Thymus (tissue), 14 donors: ENCODE measurements around the gene ECSIT. TPM values are rescaled to one million over a fixed set of nuclear protein-coding genes. Genes with fewer than 3 reads are reported as not detected.
A peak's percentile ranks its signal among the peaks of the same experiment; 100 is the strongest.
"Not testable (repeated sequence)": the region's sequence is repeated elsewhere in the genome, so short reads cannot be mapped to it uniquely, and the experiment has no call there.

Experiments used
- DNase-seq, 9 donors: peaks; one replicate each; pipeline ENCODE4 v3.0.0-alpha.2; 2013; ENCODE audit warnings: low spot score in 9 of 9, low read depth in 6 of 9, missing footprints in 1 of 9
- H3K27ac ChIP-seq, 2 donors: one replicate each; pipeline ENCODE4 v1.5.1; 2013; ENCODE audit warnings: control low read depth in 1 of 2, low read depth in 1 of 2, low read length in 1 of 2, mild to moderate bottlenecking in 1 of 2, moderate library complexity in 1 of 2
- H3K27me3 ChIP-seq, 2 donors: one replicate each; pipeline ENCODE4 v1.5.1; 2013; ENCODE audit warnings: low read length in 1 of 2; ENCODE audit not compliant: control insufficient read depth in 2 of 2, insufficient read depth in 1 of 2
- H3K36me3 ChIP-seq, 2 donors: one replicate each; pipeline ENCODE4 v1.5.1; 2013; ENCODE audit warnings: low read length in 1 of 2, mild to moderate bottlenecking in 1 of 2, moderate library complexity in 1 of 2; ENCODE audit not compliant: control insufficient read depth in 2 of 2, insufficient read depth in 2 of 2
- H3K4me1 ChIP-seq, 2 donors: one replicate each; pipeline ENCODE4 v1.5.1; 2013; ENCODE audit warnings: low read length in 2 of 2; ENCODE audit not compliant: control insufficient read depth in 2 of 2, insufficient read depth in 2 of 2
- H3K4me3 ChIP-seq, 2 donors: one replicate each; pipeline ENCODE4 v1.5.1; 2013; ENCODE audit warnings: low read length in 2 of 2, control low read depth in 1 of 2, mild to moderate bottlenecking in 1 of 2
- H3K9me3 ChIP-seq, 2 donors: one replicate each; pipeline ENCODE4 v1.5.1; 2013; ENCODE audit warnings: low read length in 1 of 2, mild to moderate bottlenecking in 1 of 2; ENCODE audit not compliant: control insufficient read depth in 2 of 2, insufficient read depth in 1 of 2
- WGBS: extraction: QIAGEN DNeasy Blood & Tissue Kit; methylation state at CpG from one replicate; pipeline ENCODE4 v1.1.7; 2013; 5-methylcytosine and 5-hydroxymethylcytosine counted together
- long read RNA-seq, 10 donors: transcript quantifications; one replicate each; lab custom pipeline, GENCODE V29; 2026
- polyA plus RNA-seq: library from polyadenylated mRNA; stranded (reverse); fragments of 200-250 nt; gene quantifications from one replicate; pipeline ENCODE4 v1.2.3, GENCODE V29; 2013
- total RNA-seq: library from RNA; stranded (reverse); fragments of 120-200 nt; gene quantifications from one replicate; pipeline ENCODE4 v1.2.4, GENCODE V29; 2013
- donor health status: healthy.

The ECSIT gene, protein sequence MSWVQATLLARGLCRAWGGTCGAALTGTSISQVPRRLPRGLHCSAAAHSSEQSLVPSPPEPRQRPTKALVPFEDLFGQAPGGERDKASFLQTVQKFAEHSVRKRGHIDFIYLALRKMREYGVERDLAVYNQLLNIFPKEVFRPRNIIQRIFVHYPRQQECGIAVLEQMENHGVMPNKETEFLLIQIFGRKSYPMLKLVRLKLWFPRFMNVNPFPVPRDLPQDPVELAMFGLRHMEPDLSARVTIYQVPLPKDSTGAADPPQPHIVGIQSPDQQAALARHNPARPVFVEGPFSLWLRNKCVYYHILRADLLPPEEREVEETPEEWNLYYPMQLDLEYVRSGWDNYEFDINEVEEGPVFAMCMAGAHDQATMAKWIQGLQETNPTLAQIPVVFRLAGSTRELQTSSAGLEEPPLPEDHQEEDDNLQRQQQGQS
- 26.3 TPM for total RNA-seq
- polyA plus RNA-seq, result 31.0 TPM
- long read RNA-seq, donor 1, result 0 reads
- long read RNA-seq, donor 2, transcript ECSIT-202 (8 exons, 1,700 nt), result major isoform, 6 of 7 reads
- long read RNA-seq, donor 2, partial matches to known transcripts, result 0 of 7 reads
- long read RNA-seq, donor 2, other reads (novel, unspliced or antisense), result 0 of 7 reads
- long read RNA-seq, donor 3, transcript ECSIT-205 (2 exons, 607 nt), result major isoform, 5 of 8 reads
- long read RNA-seq, donor 3, partial matches to known transcripts, result 0 of 8 reads
- long read RNA-seq, donor 3, other reads (novel, unspliced or antisense), result 0 of 8 reads
- long read RNA-seq, donor 4, partial matches to known transcripts, result 0 of 6 reads
- long read RNA-seq, donor 4, other reads (novel, unspliced or antisense), result 0 of 6 reads
- long read RNA-seq, donor 5, transcript ECSIT-202 (8 exons, 1,700 nt), result major isoform, 13 of 16 reads
- long read RNA-seq, donor 5, partial matches to known transcripts, result 0 of 16 reads
- long read RNA-seq, donor 5, other reads (novel, unspliced or antisense), result 0 of 16 reads
- long read RNA-seq, donor 6, partial matches to known transcripts, result 0 of 5 reads
- long read RNA-seq, donor 6, other reads (novel, unspliced or antisense), result 0 of 5 reads
- long read RNA-seq, donor 7, partial matches to known transcripts, result 0 of 1 reads
- long read RNA-seq, donor 7, other reads (novel, unspliced or antisense), result 0 of 1 reads
- long read RNA-seq, donor 8, partial matches to known transcripts, result 0 of 5 reads
- long read RNA-seq, donor 8, other reads (novel, unspliced or antisense), result 0 of 5 reads
- long read RNA-seq, donor 9, partial matches to known transcripts, result 0 of 3 reads
- long read RNA-seq, donor 9, other reads (novel, unspliced or antisense), result 0 of 3 reads
- long read RNA-seq, donor 10, partial matches to known transcripts, result 0 of 6 reads
- long read RNA-seq, donor 10, other reads (novel, unspliced or antisense), result 0 of 6 reads

GRCh38 chr19:11528551-11529341 lies at the start of gene ECSIT:
Gene ECSIT, minus strand, starts transcription at chr19:11529134. Its CDS starts 9,964 bp downstream, at chr19:11519170.
- Histone ChIP-seq H3K27me3 (no peaks in the 10 kb centered on the region), H3K4me3 (peak within 1 kb of the TSS; percentile 57 to 66), H3K36me3 (no peaks in the 10 kb centered on the region), H3K9me3 (no peaks in the 10 kb centered on the region), H3K27ac (peak within 1 kb of the TSS; percentile 76 to 77), H3K4me1 (peaks cover 12 to 14% of the 10 kb centered on the region in 2 donors)
- under 1% methylated on average over 47 of the region's 47 CpGs for WGBS
- peak; percentile 75 to 95 (median 85) for DNase-seq

GRCh38 chr19:11577451-11578257 lies 48.7 kb upstream of the ECSIT start, which contains the start of gene ACP5:
Gene ACP5, minus strand, starts transcription at chr19:11577645. Its CDS starts 328 bp downstream, at chr19:11577317.
- no peaks in the 10 kb centered on the region for H3K9me3 ChIP-seq
- H3K27me3 ChIP-seq, result peaks cover 0 to 7% of the 10 kb centered on the region in 2 donors
- 89% methylated on average over 18 of the region's 18 CpGs for WGBS
- peaks cover 13 to 40% of the 10 kb centered on the region in 2 donors for H3K4me1 ChIP-seq
- peak within 1 kb of the TSS; percentile 48 to 54 for H3K4me3 ChIP-seq
- H3K36me3 ChIP-seq, result peaks cover 0 to 7% of the 10 kb centered on the region in 2 donors
- H3K27ac ChIP-seq, result peak within 1 kb of the TSS; percentile 49 to 62
- DNase-seq, result no peak

DNA sequence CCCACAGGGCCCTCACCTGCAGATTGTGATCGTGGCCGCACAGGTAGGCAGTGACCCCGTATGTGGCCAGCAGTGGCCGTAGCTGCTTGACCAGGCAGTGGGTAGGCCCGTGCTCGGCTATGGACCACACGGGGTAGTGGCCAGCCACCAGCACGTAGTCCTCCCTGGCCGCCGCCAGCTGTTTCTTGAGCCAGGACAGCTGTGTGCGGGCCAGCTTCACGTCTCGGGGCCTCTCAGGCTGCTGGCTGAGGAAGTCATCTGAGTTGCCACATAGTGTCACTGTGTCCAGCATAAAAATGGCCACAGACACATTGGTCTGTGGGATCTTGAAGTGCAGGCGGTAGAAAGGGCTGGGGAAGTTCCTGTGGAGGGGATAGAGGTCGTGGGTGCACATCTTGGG lies 47.3 kb upstream of the ECSIT start:
- H3K9me3 ChIP-seq, result no peaks in the 10 kb centered on the region
- peaks cover 0 to 7% of the 10 kb centered on the region in 2 donors for H3K27me3 ChIP-seq
- DNase-seq, result no peak
- no peak overlapping the region for H3K4me3 ChIP-seq
- WGBS, result 93% methylated on average over 15 of the region's 15 CpGs
- H3K4me1 ChIP-seq, result peaks cover 12 to 30% of the 10 kb centered on the region in 2 donors
- no peak overlapping the region for H3K27ac ChIP-seq
- peaks cover 0 to 7% of the 10 kb centered on the region in 2 donors for H3K36me3 ChIP-seq

DNA sequence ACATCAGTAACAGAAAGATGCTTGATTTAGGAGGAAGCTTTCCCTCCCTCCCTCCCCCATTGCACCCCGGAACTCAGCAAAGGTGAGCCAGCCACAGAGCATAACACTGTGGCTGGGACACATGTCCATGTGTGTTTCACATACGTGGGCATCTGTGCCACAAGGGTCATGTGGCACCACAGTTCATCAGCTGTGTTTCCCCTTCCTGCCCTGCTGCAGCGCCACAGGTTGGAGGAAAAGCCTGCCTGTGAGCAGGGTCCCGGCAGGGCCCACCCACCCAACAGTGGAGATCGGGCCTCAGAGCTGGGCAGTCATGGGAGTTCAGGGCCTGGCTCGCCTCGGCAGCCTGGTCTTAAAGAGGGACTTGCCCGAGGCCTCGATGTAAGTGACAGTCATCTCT lies 45.8 kb upstream of the ECSIT start:
- WGBS, result 73% methylated on average over 9 of the region's 9 CpGs
- Histone ChIP-seq H3K9me3 (no peaks in the 10 kb centered on the region), H3K4me1 (peaks cover 10 to 25% of the 10 kb centered on the region in 2 donors), H3K36me3 (peaks cover 0 to 7% of the 10 kb centered on the region in 2 donors), H3K27me3 (peaks cover 0 to 7% of the 10 kb centered on the region in 2 donors), H3K27ac (no peak overlapping the region), H3K4me3 (no peak overlapping the region)
- DNase-seq, result no peak

DNA sequence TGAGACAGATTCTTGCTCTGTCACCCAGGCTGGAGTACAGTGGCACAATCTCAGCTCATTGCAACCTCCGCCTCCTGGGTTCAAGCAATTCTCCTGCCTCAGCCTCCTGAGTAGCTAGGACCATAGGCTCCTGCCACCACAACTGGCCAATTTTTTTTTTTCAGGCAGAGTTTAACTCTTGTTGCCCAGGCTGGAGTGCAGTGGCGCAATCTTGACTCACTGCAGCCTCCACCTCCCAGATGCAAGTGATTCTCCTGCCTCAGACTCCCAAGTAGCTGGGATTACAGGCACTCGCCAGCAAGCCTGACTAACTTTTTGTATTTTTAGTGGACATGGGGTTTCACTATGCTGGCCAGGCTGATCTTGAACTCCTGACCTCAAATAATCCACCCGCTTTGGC lies 44.8 kb upstream of the ECSIT start:
- not testable (repeated sequence) for H3K36me3 ChIP-seq, H3K9me3 ChIP-seq, H3K27ac ChIP-seq, H3K4me3 ChIP-seq, H3K27me3 ChIP-seq, DNase-seq
- 88% methylated on average over 4 of the region's 4 CpGs for WGBS
- H3K4me1 ChIP-seq, result peaks cover 7 to 29% of the 10 kb centered on the region in 2 donors

- H3K4me3 ChIP-seq, H3K27ac ChIP-seq, H3K9me3 ChIP-seq, H3K27me3 ChIP-seq, H3K36me3 ChIP-seq, DNase-seq: not testable (repeated sequence)
- H3K4me1 ChIP-seq, result peaks cover 2 to 27% of the 10 kb centered on the region in 2 donors
- WGBS, result 88% methylated on average over 6 of the region's 6 CpGs
Measured at GRCh38 chr19:11573354-11573753, 44.4 kb upstream of the ECSIT start.

DNA sequence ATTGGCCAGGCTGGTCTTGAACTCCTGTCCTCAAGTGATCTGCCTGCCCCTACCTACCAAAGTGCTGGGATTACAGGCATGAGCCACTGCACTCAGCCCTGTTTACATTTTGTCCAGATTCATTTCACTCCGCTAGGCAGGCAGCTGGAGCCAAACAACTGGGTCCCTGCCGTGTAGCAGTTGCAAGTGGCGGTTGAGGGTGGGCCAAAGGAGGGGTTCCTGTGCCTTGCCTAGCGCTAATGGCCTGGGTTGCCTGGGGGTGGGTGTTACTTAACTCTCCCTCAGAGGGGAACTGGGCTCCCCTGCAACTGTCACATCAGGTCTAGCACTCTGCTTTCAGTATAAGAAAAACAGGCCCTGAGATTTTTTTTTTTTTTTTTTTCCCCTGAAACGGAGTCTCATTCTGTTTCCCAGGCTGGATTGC lies 41.1 kb upstream of the ECSIT start:
- 22% methylated on average over 5 of the region's 5 CpGs for WGBS
- no peak overlapping the region for H3K4me3 ChIP-seq
- H3K36me3 ChIP-seq, result peaks cover 0 to 4% of the 10 kb centered on the region in 2 donors
- H3K27ac ChIP-seq, result peak overlapping the region in 1 of 2 donors; percentile 62
- DNase-seq, result peak in 2 of 9 donors; percentile 37 to 72
- peaks cover 0 to 25% of the 10 kb centered on the region in 2 donors for H3K4me1 ChIP-seq
- no peaks in the 10 kb centered on the region for H3K27me3 ChIP-seq
- no peaks in the 10 kb centered on the region for H3K9me3 ChIP-seq
